Hepatocyte (in vitro differentiated cells): Measurements from ENCODE around the gene B3GNT7.

Source experiments
- CTCF ChIP-seq: fragments of 200-600 bp; sonication (generic); IDR thresholded peaks from 2 replicates; pipeline ENCODE4 v1.5.1; 2016; ENCODE audit warnings: antibody characterized with exemption, mild to moderate bottlenecking; ENCODE audit not compliant: poor library complexity
- EZH2 ChIP-seq: fragments of 200-600 bp; sonication (generic); IDR thresholded peaks from 2 replicates; pipeline ENCODE4 v1.6.1; 2016; ENCODE audit warnings: antibody characterized with exemption, mild to moderate bottlenecking, borderline replicate concordance
- EZH2phosphoT487 ChIP-seq: fragments of 200-600 bp; sonication (generic); IDR thresholded peaks from one replicate; pipeline ENCODE4 v1.6.1; 2018; ENCODE audit warnings: antibody characterized with exemption, mild to moderate bottlenecking, low read depth, moderate library complexity; ENCODE audit not compliant: unreplicated experiment, severe bottlenecking

DNA sequence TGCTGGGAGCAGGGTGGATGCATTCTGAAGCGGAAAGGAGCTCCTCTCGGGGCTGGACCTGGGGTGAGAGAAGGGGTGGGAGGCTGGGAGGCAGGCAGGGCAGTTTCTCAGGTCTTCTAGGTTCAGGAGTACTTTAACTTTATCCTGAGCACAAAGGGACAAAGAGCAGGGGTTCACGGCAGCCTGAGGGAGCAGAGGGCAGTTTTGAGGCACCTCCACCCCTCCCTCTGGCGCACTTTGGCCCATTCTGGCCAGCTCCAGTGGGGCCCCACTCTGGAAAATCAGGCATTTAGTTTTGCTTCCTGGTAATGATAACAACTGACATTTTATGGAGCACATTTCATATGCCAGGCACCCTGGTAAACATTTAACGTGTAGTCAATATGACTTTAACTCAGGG lies 14.3 kb downstream of the B3GNT7 start:
- TF ChIP-seq CTCF (no peak), EZH2 (no peak), EZH2phosphoT487 (no peak)
